Thymus (tissue), 2 donors: ENCODE results near the gene PBX3. TPM values are rescaled to one million over a fixed set of nuclear protein-coding genes. Genes with fewer than 3 reads are reported as not detected.

Source experiments
- polyA plus RNA-seq: library from polyadenylated mRNA; stranded (reverse); fragments of 200-250 nt; gene quantifications from one replicate; pipeline ENCODE4 v1.2.3, GENCODE V29; 2013
- total RNA-seq: library from RNA; stranded (reverse); fragments of 120-200 nt; gene quantifications from one replicate; pipeline ENCODE4 v1.2.4, GENCODE V29; 2013
- donor health status: healthy.

PBX3 gene
- total and polyA plus RNA-seq, 2 donors = 16.2 to 21.4 TPM

Other genes starting within 250 kb of the PBX3 start
- gene MAPKAP1, start 40.2 kb upstream of the PBX3 start, total RNA-seq = 40.7 TPM
- 40.3 TPM for gene MAPKAP1, start 40.2 kb upstream of the PBX3 start, polyA plus RNA-seq